ENCODE measurements around the gene AJM1.
"Not testable (repeated sequence)": the region's sequence is repeated elsewhere in the genome, so short reads cannot be mapped to it uniquely, and the experiment has no call there.

The AJM1 gene

DNA sequence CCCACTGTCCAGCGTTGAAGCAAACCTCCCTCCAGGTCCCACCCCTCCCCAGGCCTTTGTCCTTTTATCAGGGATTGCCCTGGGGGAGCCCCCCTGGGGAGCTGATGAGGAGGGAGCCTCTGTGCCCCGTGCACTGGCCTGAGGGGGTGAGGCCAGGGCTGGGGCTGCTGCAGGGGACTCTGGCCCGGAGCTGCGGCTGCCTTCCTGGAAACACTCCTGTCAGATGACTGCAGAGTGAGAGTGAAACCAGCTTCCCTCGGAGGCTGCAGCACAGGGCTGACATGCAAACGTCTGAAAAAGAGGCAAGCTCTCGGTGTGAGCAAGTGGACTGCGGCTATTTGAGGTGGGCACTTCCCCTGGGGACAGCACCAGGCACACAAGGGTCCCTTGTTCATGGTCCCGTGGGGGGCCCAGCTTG is 39.4 kb downstream of the AJM1 start:
- Histone ChIP-seq H3K4me1 (ENCODE audit: control insufficient read depth, low read length) (peaks cover 14% of the 10 kb centered on the region), H3K27ac (ENCODE audit: low read depth, low read length) (no peak overlapping the region)
- TF ChIP-seq, protein P1, sequence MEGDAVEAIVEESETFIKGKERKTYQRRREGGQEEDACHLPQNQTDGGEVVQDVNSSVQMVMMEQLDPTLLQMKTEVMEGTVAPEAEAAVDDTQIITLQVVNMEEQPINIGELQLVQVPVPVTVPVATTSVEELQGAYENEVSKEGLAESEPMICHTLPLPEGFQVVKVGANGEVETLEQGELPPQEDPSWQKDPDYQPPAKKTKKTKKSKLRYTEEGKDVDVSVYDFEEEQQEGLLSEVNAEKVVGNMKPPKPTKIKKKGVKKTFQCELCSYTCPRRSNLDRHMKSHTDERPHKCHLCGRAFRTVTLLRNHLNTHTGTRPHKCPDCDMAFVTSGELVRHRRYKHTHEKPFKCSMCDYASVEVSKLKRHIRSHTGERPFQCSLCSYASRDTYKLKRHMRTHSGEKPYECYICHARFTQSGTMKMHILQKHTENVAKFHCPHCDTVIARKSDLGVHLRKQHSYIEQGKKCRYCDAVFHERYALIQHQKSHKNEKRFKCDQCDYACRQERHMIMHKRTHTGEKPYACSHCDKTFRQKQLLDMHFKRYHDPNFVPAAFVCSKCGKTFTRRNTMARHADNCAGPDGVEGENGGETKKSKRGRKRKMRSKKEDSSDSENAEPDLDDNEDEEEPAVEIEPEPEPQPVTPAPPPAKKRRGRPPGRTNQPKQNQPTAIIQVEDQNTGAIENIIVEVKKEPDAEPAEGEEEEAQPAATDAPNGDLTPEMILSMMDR (IDR thresholded peaks at IDR 0.05; ENCODE audit: low read depth, low read length, poor library complexity, severe bottlenecking): no peak
- no peak for TF ChIP-seq EZH2phosphoT487 (IDR thresholded peaks at IDR 0.05; ENCODE audit: borderline replicate concordance, low read length)

DNA sequence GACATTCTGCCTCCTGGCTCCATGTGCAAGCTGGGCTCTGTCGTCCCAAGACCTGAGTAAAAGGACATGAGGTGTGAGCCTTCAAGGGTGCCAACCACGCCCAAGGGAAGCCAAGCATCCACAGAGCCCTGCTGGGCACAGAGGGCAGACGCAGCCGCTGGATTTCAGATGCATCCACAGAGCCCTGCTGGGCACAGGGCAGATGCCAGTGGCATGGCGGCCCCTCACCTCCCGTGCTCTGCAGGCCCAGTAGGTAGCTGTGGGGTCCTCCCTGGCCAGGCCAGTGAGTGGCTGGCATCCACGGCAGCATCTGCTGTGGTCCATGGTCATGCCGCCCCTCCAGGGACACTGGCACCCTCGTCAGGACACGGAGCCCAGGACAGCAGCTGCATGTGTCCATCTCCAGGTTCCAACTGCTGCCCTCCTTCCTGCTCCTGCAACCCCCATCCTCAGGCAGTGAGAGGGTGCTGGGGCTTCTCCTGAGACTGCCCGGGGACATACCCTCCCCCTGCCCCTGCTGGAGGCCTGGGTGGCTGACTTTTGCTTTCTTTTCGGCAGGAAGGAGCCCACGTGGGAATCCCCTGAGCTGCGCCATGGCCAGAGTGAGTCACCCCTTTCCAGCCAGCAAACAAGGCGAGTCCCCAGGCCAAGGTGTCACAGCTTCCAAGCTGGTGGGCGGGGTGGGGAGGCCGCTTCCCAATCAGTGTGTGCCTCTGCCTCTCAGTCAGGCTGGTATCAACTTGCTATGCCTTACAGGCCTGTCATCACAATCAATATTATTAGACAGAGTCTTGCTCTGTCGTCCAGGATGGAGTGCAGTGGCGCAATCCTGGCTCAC is 40.0 kb downstream of the AJM1 start:
- no peak overlapping the region for H3K4me3 ChIP-seq (ENCODE audit: low read length)
- H3K36me3 ChIP-seq (ENCODE audit: control insufficient read depth, low read length): peaks cover 11% of the 10 kb centered on the region; the same call in 1 of the 2 replicates
- H3K4me1 ChIP-seq (ENCODE audit: control insufficient read depth, low read length): peaks cover 15% of the 10 kb centered on the region
- TF ChIP-seq, protein P1 (IDR thresholded peaks at IDR 0.05; ENCODE audit: low read depth, low read length, poor library complexity, severe bottlenecking): no peak
- TF ChIP-seq EZH2phosphoT487 (IDR thresholded peaks at IDR 0.05; ENCODE audit: borderline replicate concordance, low read length): no peak
- peaks cover 11% of the 10 kb centered on the region for H3K27me3 ChIP-seq (ENCODE audit: control insufficient read depth, low read length)
- H3K27ac ChIP-seq (ENCODE audit: low read depth, low read length): no peak overlapping the region
- 0 out of 2 replicates have a peak, but pooled peaks cover 3% of the 10 kb centered on the region for H4K20me1 ChIP-seq (ENCODE audit: control insufficient read depth, insufficient read depth, low read depth, low read length)
- no peaks in the 10 kb centered on the region for H3K9me3 ChIP-seq (ENCODE audit: control insufficient read depth, insufficient read depth, low read length)
- H3K79me2 ChIP-seq (ENCODE audit: control insufficient read depth, low read length): peaks cover 19% of the 10 kb centered on the region
- no peak overlapping the region for H3K4me2 ChIP-seq (ENCODE audit: low read length)
- no peaks in the 10 kb centered on the region for H3F3A ChIP-seq (ENCODE audit: control insufficient read depth, insufficient read depth)
- no peaks in the 10 kb centered on the region for H3K9me2 ChIP-seq (replicated peaks; ENCODE audit: control insufficient read depth, low read length)

More for the DNA sequence above, 39.4 kb downstream of the AJM1 start:
- Histone ChIP-seq H3K4me3 (ENCODE audit: low read length) (no peak overlapping the region), H3K36me3 (ENCODE audit: control insufficient read depth, low read length) (peaks cover 9% of the 10 kb centered on the region; the same call in 1 of the 2 replicates), H4K20me1 (ENCODE audit: control insufficient read depth, insufficient read depth, low read depth, low read length) (0 out of 2 replicates have a peak, but pooled peaks cover 3% of the 10 kb centered on the region), H3K27me3 (ENCODE audit: control insufficient read depth, low read length) (peaks cover 11% of the 10 kb centered on the region), H3K79me2 (ENCODE audit: control insufficient read depth, low read length) (peaks cover 12% of the 10 kb centered on the region), H3K9me3 (ENCODE audit: control insufficient read depth, insufficient read depth, low read length) (no peaks in the 10 kb centered on the region), H3K9me2 (replicated peaks; ENCODE audit: control insufficient read depth, low read length) (no peaks in the 10 kb centered on the region), H3K4me2 (ENCODE audit: low read length) (no peak overlapping the region), H3F3A (ENCODE audit: control insufficient read depth, insufficient read depth) (no peaks in the 10 kb centered on the region)

DNA sequence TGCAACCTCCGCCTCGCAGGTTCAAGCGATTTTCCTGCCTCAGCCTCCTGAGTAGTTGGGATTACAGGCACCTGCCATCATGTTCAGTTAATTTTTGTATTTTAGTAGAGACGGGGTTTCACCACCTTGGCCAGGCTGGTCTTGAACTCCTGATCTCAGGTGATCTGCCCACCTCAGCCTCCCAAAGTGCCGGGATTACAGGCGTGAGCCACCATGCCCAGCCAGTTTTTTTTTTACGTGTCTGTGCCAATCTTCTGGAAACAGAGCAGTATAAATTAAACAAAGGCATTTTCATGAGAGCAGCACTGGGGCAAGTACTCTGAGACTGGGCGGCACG is 40.6 kb downstream of the AJM1 start:
- Histone ChIP-seq H3K79me2 (ENCODE audit: control insufficient read depth, low read length) (peaks cover 25% of the 10 kb centered on the region), H3K4me1 (ENCODE audit: control insufficient read depth, low read length) (peaks cover 18% of the 10 kb centered on the region), H3K36me3 (ENCODE audit: control insufficient read depth, low read length) (peaks cover 11% of the 10 kb centered on the region; the same call in 1 of the 2 replicates)
- not testable (repeated sequence) for H3K4me3 ChIP-seq (ENCODE audit: low read length); H3K9me3 ChIP-seq (ENCODE audit: control insufficient read depth, insufficient read depth, low read length); H3K4me2 ChIP-seq (ENCODE audit: low read length); H3K27ac ChIP-seq (ENCODE audit: low read depth, low read length); H4K20me1 ChIP-seq (ENCODE audit: control insufficient read depth, insufficient read depth, low read depth, low read length); H3K27me3 ChIP-seq (ENCODE audit: control insufficient read depth, low read length); H3F3A ChIP-seq (ENCODE audit: control insufficient read depth, insufficient read depth); H3K9me2 ChIP-seq (replicated peaks; ENCODE audit: control insufficient read depth, low read length)

DNA sequence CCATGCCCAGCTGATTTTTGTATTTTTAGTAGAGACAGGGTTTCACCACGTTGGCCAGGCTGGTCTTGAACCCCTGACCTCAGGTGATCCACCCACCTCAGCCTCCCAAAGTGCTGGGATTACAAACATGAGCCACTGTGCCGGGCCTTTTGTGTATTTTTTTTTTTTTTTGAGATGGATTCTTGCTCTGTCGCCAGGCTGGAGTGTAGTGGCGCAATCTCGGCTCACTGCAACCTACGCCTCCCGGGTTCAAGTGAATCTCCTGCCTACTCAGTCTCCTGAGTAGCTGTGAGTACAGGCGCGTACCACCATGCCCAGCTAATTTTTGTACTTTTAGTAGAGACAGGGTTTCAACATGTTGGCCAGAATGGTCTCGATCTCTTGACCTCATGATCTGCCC is 41.4 kb downstream of the AJM1 start:
- not testable (repeated sequence) for H3K27ac ChIP-seq (ENCODE audit: low read depth, low read length); H3K4me3 ChIP-seq (ENCODE audit: low read length); H3K9me3 ChIP-seq (ENCODE audit: control insufficient read depth, insufficient read depth, low read length); H3K27me3 ChIP-seq (ENCODE audit: control insufficient read depth, low read length); H3K4me2 ChIP-seq (ENCODE audit: low read length); H3F3A ChIP-seq (ENCODE audit: control insufficient read depth, insufficient read depth); H3K9me2 ChIP-seq (replicated peaks; ENCODE audit: control insufficient read depth, low read length); H4K20me1 ChIP-seq (ENCODE audit: control insufficient read depth, insufficient read depth, low read depth, low read length)
- Histone ChIP-seq H3K36me3 (ENCODE audit: control insufficient read depth, low read length) (peaks cover 17% of the 10 kb centered on the region), H3K4me1 (ENCODE audit: control insufficient read depth, low read length) (peaks cover 24% of the 10 kb centered on the region), H3K79me2 (ENCODE audit: control insufficient read depth, low read length) (peaks cover 32% of the 10 kb centered on the region)
